H1 (cell line): ENCODE results near the gene TRPC1. TPM values are rescaled to one million over a fixed set of nuclear protein-coding genes. Genes with fewer than 3 reads are reported as not detected.

ENCODE experiments used
- CTCF ChIA-PET: fragments of 300-600 bp; sonication (Branson Sonifier 250); formaldehyde crosslinking; loops from one replicate; lab custom pipeline; 2021; ENCODE audit not compliant: partially characterized antibody; lab: Charles Lee
- POLR2A ChIA-PET: fragments of 300-600 bp; sonication (Branson Sonifier 250); formaldehyde crosslinking; loops from one replicate; lab custom pipeline; 2021; ENCODE audit warnings: inconsistent platforms; ENCODE audit not compliant: partially characterized antibody; lab: Charles Lee
- DNase-seq, 2 experiments: peaks; one replicate each; pipeline versions ENCODE4 v3.0.0 to v3.0.0-alpha.2; 2010 to 2022; ENCODE audit warnings: low spot score in 2 of 2, low read depth in 1 of 2, mixed read lengths in 1 of 2
- FAIRE-seq: peaks from 2 replicates; lab custom pipeline; 2011; peaks lifted over from hg19 to GRCh38; lab: Jason Lieb, UNC
- H2AFZ ChIP-seq: 2 replicates; pipeline ENCODE4 v1.8.1; 2012; ENCODE audit warnings: low read length, inconsistent platforms
- H2AK5ac ChIP-seq: 2 replicates; pipeline ENCODE4 v1.6.1; 2013; ENCODE audit warnings: low read depth, low read length
- H2BK120ac ChIP-seq: replicated peaks from 2 replicates; pipeline ENCODE3; 2013; ENCODE audit warnings: low read depth, low read length, inconsistent platforms
- H2BK12ac ChIP-seq: 2 replicates; pipeline ENCODE4 v1.6.1; 2013; ENCODE audit warnings: low read depth, low read length
- H2BK15ac ChIP-seq: 2 replicates; pipeline ENCODE4 v1.6.1; 2013; ENCODE audit warnings: low read length
- H2BK20ac ChIP-seq: 2 replicates; pipeline ENCODE4 v1.6.1; 2013; ENCODE audit warnings: low read length
- H2BK5ac ChIP-seq: 2 replicates; pipeline ENCODE4 v1.6.1; 2013; ENCODE audit warnings: low read depth, low read length
- H3K14ac ChIP-seq: 2 replicates; pipeline ENCODE4 v1.6.1; 2013; ENCODE audit warnings: inconsistent platforms; ENCODE audit not compliant: insufficient read length
- H3K18ac ChIP-seq: 2 replicates; pipeline ENCODE4 v1.6.1; 2013; ENCODE audit warnings: low read length; ENCODE audit errors: extremely low read depth
- H3K23ac ChIP-seq: 2 replicates; pipeline ENCODE4 v1.6.1; 2013; ENCODE audit warnings: inconsistent platforms; ENCODE audit not compliant: insufficient read length
- H3K23me2 ChIP-seq: 2 replicates; pipeline ENCODE4 v1.6.1; 2013; ENCODE audit warnings: low read depth, low read length
- H3K27ac ChIP-seq: 2 replicates; pipeline ENCODE4 v1.6.1; 2011; ENCODE audit warnings: low read depth, low read length, inconsistent platforms
- H3K27me3 ChIP-seq, 4 experiments: replicated peaks in 1 of 4; 1 replicate in 1 of 4; 2 replicates in 3 of 4; pipeline versions ENCODE4 v1.6.1 to v1.8.1; 2011 to 2013; ENCODE audit warnings: low read length in 3 of 4, mild to moderate bottlenecking in 3 of 4, inconsistent platforms in 2 of 4, mixed read lengths in 2 of 4, moderate library complexity in 1 of 4; ENCODE audit not compliant: control insufficient read depth in 3 of 4, insufficient read depth in 3 of 4; ENCODE audit errors: extremely low read depth in 1 of 4
- H3K36me3 ChIP-seq, 4 experiments: 2 replicates each; pipeline versions ENCODE4 v1.6.1 to v1.8.1; 2011 to 2013; ENCODE audit warnings: mild to moderate bottlenecking in 4 of 4, low read length in 3 of 4, moderate library complexity in 2 of 4, control low read depth in 1 of 4, inconsistent platforms in 1 of 4; ENCODE audit not compliant: insufficient read depth in 4 of 4, control insufficient read depth in 2 of 4
- H3K4ac ChIP-seq: replicated peaks from 2 replicates; pipeline ENCODE3; 2013; ENCODE audit warnings: low read length, low read depth, mixed read lengths, inconsistent platforms; ENCODE audit not compliant: insufficient read length
- H3K4me1 ChIP-seq, 4 experiments: replicated peaks in 1 of 4; 1 replicate in 1 of 4; 2 replicates in 3 of 4; pipeline versions ENCODE4 v1.6.1 to v1.8.1; 2011 to 2013; ENCODE audit warnings: low read length in 3 of 4, inconsistent platforms in 2 of 4, mixed read lengths in 1 of 4; ENCODE audit not compliant: insufficient read depth in 4 of 4, control insufficient read depth in 3 of 4
- H3K4me2 ChIP-seq, 2 experiments: 2 replicates each; pipeline versions ENCODE4 v1.6.1 to v1.8.1; 2011 to 2013; ENCODE audit warnings: low read depth in 2 of 2, low read length in 2 of 2, control low read depth in 1 of 2, inconsistent platforms in 1 of 2, mild to moderate bottlenecking in 1 of 2; ENCODE audit not compliant: insufficient read depth in 1 of 2
- H3K4me3 ChIP-seq, 4 experiments: fragments of 200-600, 300-600 bp in 1 of 4; sonication (generic), shearing (Covaris generic), sonication (Bioruptor Twin) in 1 of 4; 2 replicates each; pipeline versions ENCODE4 v1.5.1 to v1.8.1; 2011 to 2016; ENCODE audit warnings: low read length in 4 of 4, low read depth in 3 of 4, control low read depth in 2 of 4, inconsistent platforms in 2 of 4, mild to moderate bottlenecking in 2 of 4, mixed read lengths in 1 of 4, moderate library complexity in 1 of 4; ENCODE audit not compliant: insufficient read depth in 2 of 4; ENCODE audit errors: extremely low read depth in 1 of 4
- H3K56ac ChIP-seq: replicated peaks from 2 replicates; pipeline ENCODE3; 2013; ENCODE audit warnings: low read depth, mild to moderate bottlenecking, mixed read lengths, low read length, inconsistent platforms; ENCODE audit not compliant: insufficient read length
- H3K79me1 ChIP-seq: 2 replicates; pipeline ENCODE4 v1.6.1; 2013; ENCODE audit warnings: low read depth, low read length, control low read depth
- H3K79me2 ChIP-seq, 2 experiments: 2 replicates each; pipeline versions ENCODE4 v1.6.1 to v1.8.1; 2012 to 2013; ENCODE audit warnings: low read length in 2 of 2, mild to moderate bottlenecking in 2 of 2, inconsistent platforms in 1 of 2; ENCODE audit not compliant: insufficient read depth in 2 of 2, control insufficient read depth in 1 of 2
- H3K9ac ChIP-seq, 4 experiments: replicated peaks in 1 of 4; 1 replicate in 1 of 4; 2 replicates in 3 of 4; pipeline versions ENCODE4 v1.6.1 to v1.8.1; 2011 to 2013; ENCODE audit warnings: low read depth in 3 of 4, low read length in 3 of 4, control low read depth in 2 of 4, mild to moderate bottlenecking in 2 of 4, moderate library complexity in 2 of 4, inconsistent platforms in 1 of 4; ENCODE audit errors: extremely low read depth in 1 of 4
- H3K9me3 ChIP-seq, 2 experiments: 2 replicates each; pipeline versions ENCODE4 v1.6.1 to v1.8.1; 2012 to 2013; ENCODE audit warnings: mild to moderate bottlenecking in 2 of 2, moderate library complexity in 2 of 2, control low read depth in 1 of 2, inconsistent platforms in 1 of 2, low read depth in 1 of 2, low read length in 1 of 2, mixed read lengths in 1 of 2; ENCODE audit not compliant: insufficient read depth in 2 of 2
- H4K20me1 ChIP-seq, 2 experiments: replicated peaks in 1 of 2; 2 replicates each; pipeline versions ENCODE3 to v1.8.1; 2011 to 2013; ENCODE audit warnings: inconsistent platforms in 2 of 2, low read length in 2 of 2, mild to moderate bottlenecking in 1 of 2; ENCODE audit not compliant: insufficient read depth in 2 of 2, control insufficient read depth in 1 of 2
- H4K5ac ChIP-seq: 2 replicates; pipeline ENCODE4 v1.6.1; 2013; ENCODE audit warnings: low read length, low read depth, mixed read lengths, inconsistent platforms; ENCODE audit not compliant: insufficient read length
- H4K8ac ChIP-seq: 2 replicates; pipeline ENCODE4 v1.8.0; 2013; ENCODE audit warnings: mild to moderate bottlenecking, moderate library complexity, low read length, inconsistent platforms; ENCODE audit not compliant: insufficient read depth; ENCODE audit errors: extremely low read depth
- H4K91ac ChIP-seq: replicated peaks from 2 replicates; pipeline ENCODE3; 2013; ENCODE audit warnings: low read length, mixed read lengths, inconsistent platforms; ENCODE audit not compliant: insufficient read length
- EP300 ChIP-seq, 2 experiments: IDR thresholded peaks; 1 replicate in 1 of 2; 2 replicates in 1 of 2; pipeline ENCODE4 v1.6.1; 2011 to 2012; ENCODE audit warnings: low read depth in 2 of 2, low read length in 2 of 2, mild to moderate bottlenecking in 2 of 2, borderline replicate concordance in 1 of 2, inconsistent platforms in 1 of 2, moderate library complexity in 1 of 2
- JUND ChIP-seq: IDR thresholded peaks from 2 replicates; pipeline ENCODE4 v1.6.1; 2011; ENCODE audit warnings: mild to moderate bottlenecking, improper control_type of control experiment, low read length
- NRF1 ChIP-seq: IDR thresholded peaks from 2 replicates; pipeline ENCODE4 v1.6.1; 2011; ENCODE audit warnings: mild to moderate bottlenecking, low read depth, low read length, improper control_type of control experiment
- RXRA ChIP-seq: IDR thresholded peaks from 2 replicates; pipeline ENCODE4 v1.6.1; 2011; ENCODE audit warnings: low read depth, mild to moderate bottlenecking, low read length, moderate library complexity; ENCODE audit not compliant: insufficient read depth
- SP4 ChIP-seq: IDR thresholded peaks from 2 replicates; pipeline ENCODE4 v1.6.1; 2012; ENCODE audit warnings: low read length, inconsistent platforms
- WGBS, 2 experiments: shearing (Covaris generic) in 1 of 2; methylation state at CpG; one replicate each; pipeline versions ENCODE4 v1.1.6 to v1.1.7; 2013 to 2015; ENCODE audit warnings: low lambda C conversion rate in 2 of 2, mixed read lengths in 2 of 2, inconsistent platforms in 1 of 2, low coverage in 1 of 2, missing lambda C conversion rate in 1 of 2; ENCODE audit not compliant: insufficient replicate concordance in 2 of 2, insufficient coverage in 1 of 2, insufficient read length in 1 of 2; ENCODE audit errors: extremely low coverage in 1 of 2, missing lambda C conversion rate in 1 of 2; 5-methylcytosine and 5-hydroxymethylcytosine counted together
- polyA plus RNA-seq, 7 experiments: library from polyadenylated mRNA; depleted of rRNA in 3 of 7; stranded (reverse) in 5 of 7; unstranded in 2 of 7; fragments of >200 nt in 5 of 7; fragments of 200-250 nt in 2 of 7; gene quantifications; 1 replicate in 5 of 7; 2 replicates in 1 of 7; 4 replicates in 1 of 7; pipeline versions ENCODE4 v1.2.1 to v1.2.3, GENCODE V29; 2011 to 2013; ENCODE audit warnings: missing spikeins in 2 of 7, mixed read lengths in 2 of 7
- total RNA-seq: library from RNA; stranded (reverse); fragmentation: NEBNext Ultra II Directional; extraction: Animal tissue kit (Norgen Biotek cat#: 25700); gene quantifications from 2 replicates; pipeline ENCODE4 v1.2.1, GENCODE V29; 2021
- TF ChIP-seq, protein P1 (sequence below): IDR thresholded peaks from 2 replicates; pipeline ENCODE4 v1.6.1; 2011; ENCODE audit warnings: low read depth, mild to moderate bottlenecking, low read length; ENCODE audit not compliant: insufficient read depth

The TRPC1 gene
- total and polyA plus RNA-seq, 2 of the 8 experiments (the other 6 are each of a cell fraction or from before 2014, with no cell fraction given), result 22.6 to 23.1 TPM

DNA sequence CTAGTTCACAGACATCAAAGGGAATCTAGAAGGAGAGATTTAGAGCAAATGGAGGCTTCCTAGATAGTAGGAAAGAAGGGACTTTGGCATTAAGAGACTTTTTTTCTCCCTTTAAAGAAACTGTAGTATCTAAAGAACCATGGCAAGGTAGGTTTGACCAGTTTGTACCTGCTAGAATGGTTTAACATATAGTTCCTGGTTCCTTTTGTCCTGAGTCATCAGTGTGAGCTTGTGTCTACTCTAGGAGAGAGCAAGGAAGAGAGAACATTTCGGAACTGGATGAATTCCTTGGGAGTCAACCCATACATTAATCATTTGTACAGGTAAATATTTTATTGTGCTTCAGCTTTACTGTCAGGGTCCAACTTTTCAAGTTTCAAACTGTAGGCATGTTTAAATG lies 29.6 kb upstream of the TRPC1 start:
- ChIA-PET CTCF (interaction anchor here (1.0 to 1.3 kb wide), 2 partner anchors 22 to 134 kb away, joined by 3 to 4 read pairs; no protein-coding TSS in a partner anchor), POLR2A (no interaction called here)
- H3K23me2 ChIP-seq, result no peaks in the 10 kb centered on the region
- H2BK5ac ChIP-seq, result no peak overlapping the region
- H4K91ac ChIP-seq, result no peak overlapping the region
- H3K79me1 ChIP-seq, result no peaks in the 10 kb centered on the region
- H3K56ac ChIP-seq, result no peak overlapping the region
- H4K8ac ChIP-seq, result no peak overlapping the region
- H4K5ac ChIP-seq, result no peak overlapping the region
- no peaks in the 10 kb centered on the region for H4K20me1 ChIP-seq
- H3K4me1 ChIP-seq, result no peaks in the 10 kb centered on the region
- DNase-seq, result no peak
- no peak overlapping the region for H3K9ac ChIP-seq
- no peak overlapping the region for H3K4me3 ChIP-seq
- H2AK5ac ChIP-seq, result no peak overlapping the region
- no peak overlapping the region for H2BK20ac ChIP-seq
- no peaks in the 10 kb centered on the region for H3K27me3 ChIP-seq
- FAIRE-seq, result no peak
- 89% methylated on average over 1 of the region's 1 CpG; no CpG with 5 or more reads in 1 of the 2 experiments for WGBS, 2 experiments
- H3K27ac ChIP-seq, result no peak overlapping the region
- no peak overlapping the region for H3K23ac ChIP-seq
- H3K9me3 ChIP-seq, result no peaks in the 10 kb centered on the region
- H2BK15ac ChIP-seq, result no peak overlapping the region
- no peak for TF ChIP-seq NRF1
- TF ChIP-seq EP300 (IDR thresholded peaks at IDR 0.05; ENCODE audit: borderline replicate concordance in 1 of 2, low read depth in 2 of 2, low read length in 2 of 2), result no peak
- TF ChIP-seq JUND, result no peak
- TF ChIP-seq, protein P1, sequence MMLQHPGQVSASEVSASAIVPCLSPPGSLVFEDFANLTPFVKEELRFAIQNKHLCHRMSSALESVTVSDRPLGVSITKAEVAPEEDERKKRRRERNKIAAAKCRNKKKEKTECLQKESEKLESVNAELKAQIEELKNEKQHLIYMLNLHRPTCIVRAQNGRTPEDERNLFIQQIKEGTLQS, result no peak
- no peak for TF ChIP-seq SP4
- TF ChIP-seq RXRA, result no peak
- H3K14ac ChIP-seq, result no peak overlapping the region
- no peaks in the 10 kb centered on the region for H3K79me2 ChIP-seq
- H3K4ac ChIP-seq, result no peak overlapping the region
- H2AFZ ChIP-seq, result no peak overlapping the region
- H2BK120ac ChIP-seq, result no peak overlapping the region
- H3K4me2 ChIP-seq, result no peak overlapping the region
- H3K18ac ChIP-seq, result no peak overlapping the region
- no peaks in the 10 kb centered on the region; a peak in 1 of 8 replicates for H3K36me3 ChIP-seq
- H2BK12ac ChIP-seq, result no peak overlapping the region
